GM23338 (cell line): ENCODE results near the gene SRGAP2C.
"Not testable (repeated sequence)": the region's sequence is repeated elsewhere in the genome, so short reads cannot be mapped to it uniquely, and the experiment has no call there.

ENCODE experiments used
- CTCF ChIP-seq, 2 experiments: fragments of 200-600 bp in 1 of 2; sonication (generic) in 1 of 2; conservative IDR thresholded peaks; 2 replicates each; pipeline versions ENCODE4 v1.5.1 to v1.6.1; 2016 to 2017; ENCODE audit warnings: antibody characterized with exemption in 2 of 2, low read depth in 2 of 2, mild to moderate bottlenecking in 2 of 2, moderate library complexity in 1 of 2
- EZH2 ChIP-seq: fragments of 200-600 bp; sonication (generic); IDR thresholded peaks from one replicate; pipeline ENCODE4 v1.8.0; 2017; ENCODE audit warnings: antibody characterized with exemption, mild to moderate bottlenecking, low read depth; ENCODE audit not compliant: unreplicated experiment
- EZH2phosphoT487 ChIP-seq: fragments of 200-600 bp; sonication (generic); IDR thresholded peaks from one replicate; pipeline ENCODE4 v1.8.1; 2018; ENCODE audit warnings: antibody characterized with exemption; ENCODE audit not compliant: unreplicated experiment
- POLR2AphosphoS5 ChIP-seq: IDR thresholded peaks from 2 replicates; pipeline ENCODE4 v1.6.1; 2016; ENCODE audit warnings: antibody characterized with exemption, low read depth

DNA sequence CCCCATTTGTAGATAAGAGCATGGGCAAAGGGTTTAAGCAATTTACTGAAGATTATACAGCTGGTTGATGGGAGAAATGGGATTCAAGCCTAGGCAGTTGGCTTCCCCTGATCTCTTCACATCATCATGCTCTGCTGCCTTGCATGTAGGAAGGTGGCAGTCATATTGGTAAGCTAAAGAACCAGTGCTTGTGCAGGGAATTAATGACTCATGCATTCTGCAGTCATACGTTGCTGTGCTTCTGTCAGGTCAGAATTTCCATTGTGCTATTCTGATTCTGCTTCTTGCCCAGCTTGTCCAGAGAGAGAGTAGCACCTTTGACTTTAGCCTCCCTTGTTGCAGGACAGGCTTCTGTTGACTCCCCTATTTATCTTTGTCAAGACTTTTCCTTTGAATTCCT is 153.2 kb downstream of the SRGAP2C start:
- TF ChIP-seq POLR2AphosphoS5; CTCF (conservative IDR thresholded peaks at IDR 0.05; ENCODE audit: low read depth in 2 of 2); EZH2phosphoT487; EZH2: not testable (repeated sequence)
